Lower lobe of right lung (tissue), 2 donors: ENCODE data around the gene NIPAL4. TPM values are rescaled to one million over a fixed set of nuclear protein-coding genes. Genes with fewer than 3 reads are reported as not detected.

Experiments used
- ATAC-seq, 2 donors: fragments of 200-7000 bp; cut with Tn5 transposase; one replicate each; pipeline ENCODE4 v1.9.1; 2020 to 2022; ENCODE audit warnings: mild to moderate bottlenecking in 2 of 2, moderate library complexity in 2 of 2
- DNase-seq: peaks from one replicate; pipeline ENCODE4 v3.0.0-alpha.2; 2020
- H3K27ac ChIP-seq: fragments of 200-600 bp; one replicate; pipeline ENCODE4 v1.8.0; 2022
- H3K27me3 ChIP-seq: fragments of 200-600 bp; one replicate; pipeline ENCODE4 v1.8.0; 2022; ENCODE audit warnings: low read depth
- H3K36me3 ChIP-seq: fragments of 200-600 bp; one replicate; pipeline ENCODE4 v1.8.0; 2022; ENCODE audit warnings: mild to moderate bottlenecking
- H3K4me1 ChIP-seq: fragments of 200-600 bp; one replicate; pipeline ENCODE4 v1.8.0; 2022
- H3K4me3 ChIP-seq: fragments of 200-600 bp; one replicate; pipeline ENCODE4 v1.8.0; 2022; ENCODE audit warnings: mild to moderate bottlenecking
- H3K9me3 ChIP-seq: fragments of 200-600 bp; one replicate; pipeline ENCODE4 v1.8.0; 2022
- intact Hi-C: fragments of 100-400 bp; cut with DNase I; formaldehyde crosslinking; loops from one replicate; pipeline ENCODE4 v1.11.0; 2022
- total RNA-seq: library from RNA; stranded (reverse); fragmentation: NEBNext Ultra II Directional; extraction: Animal tissue kit (Norgen Biotek cat#: 25700); gene quantifications from one replicate; pipeline ENCODE4 v1.2.1, GENCODE V29; 2021
- TF ChIP-seq, protein P1 (sequence below): fragments of 200-600 bp; IDR thresholded peaks from one replicate; pipeline ENCODE4 v1.8.0; 2022; ENCODE audit warnings: antibody characterized with exemption, mild to moderate bottlenecking
- donor health status: DM: no; HTN: yes; CAD: no; lungs with severe emphysema.

NIPAL4 gene
- total RNA-seq, 1 donor from 2014 or later = not detected

DNA sequence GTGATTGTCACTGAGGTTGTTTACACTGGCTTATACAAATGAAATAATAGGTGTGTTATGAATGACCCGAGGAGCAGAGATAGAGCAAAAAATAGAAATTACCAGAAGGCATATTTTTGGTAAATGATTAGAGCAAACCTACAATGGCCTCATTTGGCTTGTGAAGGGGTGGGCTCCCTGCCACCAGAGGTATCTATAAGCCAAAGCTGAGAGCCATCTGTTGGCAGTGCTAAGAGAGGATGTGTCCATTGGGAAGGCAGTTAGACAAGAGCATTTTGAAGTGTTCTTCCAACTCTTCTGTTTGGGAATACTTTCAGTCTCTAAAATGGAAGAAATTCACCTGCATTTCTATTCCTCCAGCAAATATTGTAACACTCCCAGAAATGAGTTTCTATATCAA lies 10.6 kb downstream of the NIPAL4 start:
- peaks cover 4% of the 10 kb centered on the region for H3K4me1 ChIP-seq
- no peaks in the 10 kb centered on the region for H3K27me3 ChIP-seq
- DNase-seq (no peak), ATAC-seq (no peak)
- no peaks in the 10 kb centered on the region for H3K36me3 ChIP-seq
- H3K9me3 ChIP-seq = no peaks in the 10 kb centered on the region
- intact Hi-C loops = no loop called here
- TF ChIP-seq, protein P1, sequence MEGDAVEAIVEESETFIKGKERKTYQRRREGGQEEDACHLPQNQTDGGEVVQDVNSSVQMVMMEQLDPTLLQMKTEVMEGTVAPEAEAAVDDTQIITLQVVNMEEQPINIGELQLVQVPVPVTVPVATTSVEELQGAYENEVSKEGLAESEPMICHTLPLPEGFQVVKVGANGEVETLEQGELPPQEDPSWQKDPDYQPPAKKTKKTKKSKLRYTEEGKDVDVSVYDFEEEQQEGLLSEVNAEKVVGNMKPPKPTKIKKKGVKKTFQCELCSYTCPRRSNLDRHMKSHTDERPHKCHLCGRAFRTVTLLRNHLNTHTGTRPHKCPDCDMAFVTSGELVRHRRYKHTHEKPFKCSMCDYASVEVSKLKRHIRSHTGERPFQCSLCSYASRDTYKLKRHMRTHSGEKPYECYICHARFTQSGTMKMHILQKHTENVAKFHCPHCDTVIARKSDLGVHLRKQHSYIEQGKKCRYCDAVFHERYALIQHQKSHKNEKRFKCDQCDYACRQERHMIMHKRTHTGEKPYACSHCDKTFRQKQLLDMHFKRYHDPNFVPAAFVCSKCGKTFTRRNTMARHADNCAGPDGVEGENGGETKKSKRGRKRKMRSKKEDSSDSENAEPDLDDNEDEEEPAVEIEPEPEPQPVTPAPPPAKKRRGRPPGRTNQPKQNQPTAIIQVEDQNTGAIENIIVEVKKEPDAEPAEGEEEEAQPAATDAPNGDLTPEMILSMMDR = no peak
- H3K27ac ChIP-seq = no peak overlapping the region
- no peak overlapping the region for H3K4me3 ChIP-seq

DNA sequence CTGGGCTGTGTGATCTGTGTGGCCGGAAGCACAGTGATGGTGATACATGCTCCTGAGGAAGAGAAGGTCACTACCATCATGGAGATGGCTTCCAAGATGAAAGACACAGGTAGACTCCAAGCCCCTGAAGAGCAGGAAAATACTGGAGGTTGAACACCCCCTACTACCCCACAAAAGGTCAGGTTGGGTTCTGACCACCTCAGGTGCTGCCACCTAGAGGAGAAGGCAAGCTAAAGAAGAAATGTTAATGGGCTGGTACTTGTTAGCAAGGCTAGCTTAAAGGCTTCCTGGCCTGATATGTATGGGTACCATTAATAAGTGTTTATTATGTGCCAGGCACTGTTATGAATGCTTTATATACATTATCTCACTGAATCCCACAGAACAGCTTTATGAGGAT lies 11.7 kb downstream of the NIPAL4 start:
- Histone ChIP-seq H3K9me3 (no peaks in the 10 kb centered on the region), H3K36me3 (no peaks in the 10 kb centered on the region), H3K4me3 (no peak overlapping the region), H3K4me1 (peaks cover 4% of the 10 kb centered on the region), H3K27me3 (no peaks in the 10 kb centered on the region), H3K27ac (no peak overlapping the region)
- ATAC-seq (no peak), DNase-seq (no peak)
- TF ChIP-seq, protein P1 = peak; percentile 40
- intact Hi-C loops = no loop called here

DNA sequence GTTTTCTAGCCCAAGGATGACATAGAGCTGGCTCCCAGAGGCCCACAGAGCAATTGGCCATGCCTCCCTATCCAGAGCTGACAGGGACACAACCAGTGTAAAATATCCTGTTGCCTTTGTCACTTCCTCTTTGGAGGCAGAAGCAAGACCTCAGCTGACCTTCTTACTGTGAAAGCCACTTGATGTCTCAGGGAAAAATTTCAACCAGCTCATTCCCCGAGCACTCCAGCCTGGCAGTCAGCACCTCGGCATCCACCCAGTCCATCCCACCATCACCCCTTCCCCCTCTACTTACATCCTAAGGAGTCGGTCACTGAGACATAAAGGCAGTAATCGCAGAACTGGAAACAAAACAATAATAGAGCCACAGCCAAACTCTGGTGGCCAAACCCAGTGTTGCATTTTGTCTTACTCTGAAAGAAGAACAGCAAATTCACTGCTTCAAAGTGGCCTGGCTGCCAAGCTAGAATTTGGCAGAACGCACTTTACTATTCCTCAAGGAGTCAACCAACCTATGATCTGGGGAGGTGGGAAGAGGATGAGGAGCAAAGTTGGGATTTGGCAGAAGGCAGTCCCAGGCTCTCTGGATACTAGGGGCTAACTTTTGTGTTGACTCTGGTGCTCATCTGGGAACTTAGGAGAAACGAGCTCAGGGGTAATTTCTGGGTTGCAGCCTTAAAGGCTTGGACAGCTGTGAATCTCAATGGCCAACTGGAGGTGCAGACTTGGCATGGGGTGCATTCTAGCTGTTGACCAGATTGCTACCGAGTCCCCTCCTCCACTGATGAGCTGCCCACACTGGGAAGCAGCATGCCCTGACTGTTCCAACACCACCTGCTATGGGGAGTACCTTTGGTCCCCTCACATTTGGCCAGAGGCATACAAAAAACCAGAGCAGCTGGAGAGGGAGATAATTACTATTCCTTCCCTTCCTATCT lies 13.6 kb downstream of the NIPAL4 start:
- Histone ChIP-seq H3K27ac (no peak overlapping the region), H3K9me3 (no peaks in the 10 kb centered on the region), H3K4me1 (peaks cover 4% of the 10 kb centered on the region), H3K4me3 (no peak overlapping the region), H3K27me3 (no peaks in the 10 kb centered on the region), H3K36me3 (no peaks in the 10 kb centered on the region)
- TF ChIP-seq, protein P1 = no peak
- intact Hi-C loops = no loop called here
- ATAC-seq = peak in 1 of 2 donors; percentile 39
- DNase-seq = no peak

DNA sequence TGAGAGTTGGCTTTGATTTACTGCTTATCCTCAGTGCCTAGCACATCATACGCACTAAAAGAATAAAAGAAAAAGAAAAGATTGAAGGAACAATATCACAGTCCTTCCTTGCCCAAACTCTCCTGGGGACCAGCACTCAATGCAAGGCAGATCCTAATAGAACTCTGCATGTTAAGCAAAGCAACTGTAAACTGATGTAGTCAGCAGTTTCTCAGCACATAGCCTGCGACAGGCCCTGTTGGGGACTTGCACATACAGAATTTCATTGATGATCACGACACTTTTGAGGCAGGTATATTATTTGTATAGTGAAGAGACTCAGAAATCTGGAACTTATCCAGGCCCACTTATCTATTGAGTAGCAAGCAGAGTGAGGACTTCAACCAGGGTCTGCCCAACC lies 15.4 kb downstream of the NIPAL4 start:
- H3K9me3 ChIP-seq = no peaks in the 10 kb centered on the region
- ATAC-seq = no peak
- DNase-seq = no peak
- intact Hi-C loops = no loop called here
- no peaks in the 10 kb centered on the region for H3K27me3 ChIP-seq
- H3K36me3 ChIP-seq = peaks cover 9% of the 10 kb centered on the region
- TF ChIP-seq, protein P1 = no peak
- H3K4me3 ChIP-seq = no peak overlapping the region
- H3K4me1 ChIP-seq = peaks cover 4% of the 10 kb centered on the region
- H3K27ac ChIP-seq = no peak overlapping the region

DNA sequence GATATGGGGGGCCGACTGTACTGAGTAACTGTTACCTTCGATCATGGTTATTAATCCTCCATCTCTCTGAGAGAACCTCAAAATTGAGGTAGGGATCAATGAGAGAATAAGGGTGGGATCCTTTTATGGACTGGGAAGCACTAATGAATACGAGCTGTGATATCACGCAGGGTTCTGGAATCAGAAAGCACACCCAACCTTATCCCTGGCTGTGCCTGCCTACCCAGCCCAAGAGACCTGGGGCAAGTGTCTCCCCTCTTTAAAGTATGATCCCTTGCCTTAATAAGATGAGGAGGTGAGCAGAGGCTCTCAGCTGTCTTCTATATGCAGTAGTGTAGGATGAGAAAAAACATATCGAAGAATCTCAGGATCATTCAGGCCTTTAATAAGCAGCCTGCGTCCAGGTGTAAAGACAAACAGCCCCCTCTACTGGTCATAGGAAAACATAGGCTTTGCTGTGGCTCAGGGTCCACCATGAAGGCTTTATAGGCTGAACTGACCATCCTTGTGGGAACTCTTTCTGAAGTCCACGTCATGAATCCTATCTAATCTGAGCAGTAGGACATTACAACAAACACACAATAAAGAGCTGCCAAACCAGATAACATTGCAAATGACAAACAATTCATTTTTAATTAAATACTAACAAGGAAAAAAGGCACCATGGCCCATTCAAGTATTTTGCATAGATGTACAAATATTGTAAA lies 16.8 kb downstream of the NIPAL4 start:
- DNase-seq = no peak

More for the DNA sequence above, 16.8 kb downstream of the NIPAL4 start:
- peaks cover 4% of the 10 kb centered on the region for H3K4me1 ChIP-seq
- intact Hi-C loops = no loop called here
- H3K36me3 ChIP-seq = peaks cover 24% of the 10 kb centered on the region
- TF ChIP-seq, protein P1 = peak; percentile 76
- H3K4me3 ChIP-seq = no peak overlapping the region
- peak; percentile 64 to 76 for ATAC-seq
- no peak overlapping the region for H3K27ac ChIP-seq
- H3K9me3 ChIP-seq = no peaks in the 10 kb centered on the region
- no peaks in the 10 kb centered on the region for H3K27me3 ChIP-seq
